ENCODE measurements around the gene WLS. TPM values are rescaled to one million over a fixed set of nuclear protein-coding genes. Genes with fewer than 3 reads are reported as not detected.
"Not testable (repeated sequence)": the region's sequence is repeated elsewhere in the genome, so short reads cannot be mapped to it uniquely, and the experiment has no call there.

The WLS gene
- total RNA-seq = 32.5 and 53.1 TPM in 2 replicates

GRCh38 chr1:68232289-68233148 is at the start of gene WLS:
Gene WLS, minus strand, starts transcription at chr1:68232523. Its CDS starts 224 bp downstream, at chr1:68232299.
- peak; percentile 47 for DNase-seq (ENCODE audit: low read depth)

- no peak for DNase-seq (ENCODE audit: low read depth)
Measured at GRCh38 chr1:68280286-68280685, 48.0 kb upstream of the WLS start.

- no peak for DNase-seq (ENCODE audit: low read depth)
Measured at GRCh38 chr1:68279846-68280245, 47.5 kb upstream of the WLS start.

DNA sequence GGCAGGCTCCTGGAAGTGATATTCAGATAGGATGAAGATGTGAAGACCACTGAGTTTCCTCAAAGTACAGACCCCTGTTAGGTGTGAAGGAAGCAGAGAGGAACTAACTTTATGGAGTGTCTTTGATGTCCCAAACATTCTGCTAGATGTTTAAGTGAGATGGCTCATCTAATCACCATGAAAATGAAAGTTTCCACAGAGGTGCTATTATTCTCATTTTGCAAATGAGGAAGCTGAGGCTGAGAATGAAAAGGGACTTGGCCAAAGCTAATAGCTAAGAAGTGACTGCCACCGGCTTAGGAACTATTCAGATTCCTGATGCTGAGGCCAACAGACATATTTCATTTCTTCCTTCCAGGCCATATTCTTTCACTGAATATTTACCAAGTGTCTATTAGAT is 45.9 kb upstream of the WLS start:
- DNase-seq (ENCODE audit: low read depth) = no peak

DNA sequence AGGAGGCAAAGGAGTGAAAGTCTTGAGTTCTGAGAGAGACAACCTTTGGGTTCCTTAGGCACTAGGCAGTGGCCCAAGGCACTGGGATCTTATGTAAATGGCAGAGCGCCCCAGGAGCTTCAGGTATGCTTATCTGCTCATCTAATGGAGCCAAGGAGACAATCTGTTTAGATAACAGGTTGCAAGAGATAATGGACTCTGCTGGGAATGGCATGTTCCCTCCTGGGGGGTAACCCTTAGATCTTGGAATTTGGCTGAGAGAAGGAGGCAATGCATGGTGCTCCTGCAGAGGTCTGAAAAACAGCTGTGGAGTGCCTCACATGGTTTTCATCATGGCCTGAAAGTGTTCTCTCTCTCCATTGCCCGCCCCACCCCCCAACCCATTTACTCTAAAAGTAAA is 44.1 kb upstream of the WLS start:
- DNase-seq (ENCODE audit: low read depth) = no peak

DNA sequence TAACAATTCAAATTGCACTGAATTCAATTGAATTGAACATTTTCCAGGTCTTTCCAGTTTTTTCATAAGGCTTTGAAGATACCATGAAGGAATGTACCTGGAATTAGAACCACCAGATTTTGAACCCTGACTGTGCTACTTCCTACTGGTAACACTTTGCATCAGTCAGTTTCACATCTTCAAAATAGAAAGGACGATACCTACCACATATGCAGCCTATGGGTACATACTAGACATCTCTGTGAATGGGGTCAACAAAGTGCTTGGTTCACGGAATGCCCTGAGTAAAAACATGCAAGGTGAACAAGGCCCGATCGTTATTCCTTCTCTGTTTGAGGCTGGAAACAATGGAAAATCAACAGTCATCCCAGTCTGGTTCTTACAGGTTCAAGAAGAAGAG is 41.2 kb upstream of the WLS start:
- DNase-seq (ENCODE audit: low read depth) = no peak

- DNase-seq (ENCODE audit: low read depth) = no peak
Measured at GRCh38 chr1:68271596-68271995, 39.3 kb upstream of the WLS start.

- no peak for DNase-seq (ENCODE audit: low read depth)
Measured at GRCh38 chr1:68270951-68271350, 38.6 kb upstream of the WLS start.

GRCh38 chr1:68269637-68270430 is 37.5 kb upstream of the WLS start:
- peak; percentile 35 for DNase-seq (ENCODE audit: low read depth)

DNA sequence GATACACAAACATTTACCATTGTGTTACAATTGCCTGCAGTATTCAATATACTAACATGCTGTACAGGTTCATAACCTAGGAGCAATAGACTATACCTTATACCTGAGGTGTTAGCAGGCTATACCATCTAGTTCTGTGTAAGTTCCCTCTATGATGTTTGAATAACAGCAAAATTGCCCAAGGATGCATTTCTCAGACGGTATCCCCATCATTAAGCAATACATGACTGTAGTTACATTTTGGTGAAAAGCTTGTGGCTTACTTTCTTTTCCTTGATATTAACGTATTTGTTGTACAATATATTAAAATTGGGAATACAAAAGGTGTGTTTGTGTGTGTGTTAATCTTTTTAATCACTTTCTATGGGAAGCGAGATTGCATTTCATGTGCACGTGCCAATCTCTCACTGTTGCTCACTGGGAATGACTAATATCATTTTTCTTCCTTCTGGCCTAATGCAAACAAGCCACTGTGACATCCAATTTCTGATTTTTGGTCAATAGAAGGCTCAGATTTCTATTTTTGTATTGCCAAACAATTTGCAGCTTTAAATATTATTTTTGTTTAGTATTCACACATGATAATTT is 36.7 kb upstream of the WLS start:
- DNase-seq (ENCODE audit: low read depth) = no peak

GRCh38 chr1:68256824-68257223 is 24.5 kb upstream of the WLS start:
- not testable (repeated sequence) for DNase-seq (ENCODE audit: low read depth)

GRCh38 chr1:68255301-68255700 is 23.0 kb upstream of the WLS start:
- no peak for DNase-seq (ENCODE audit: low read depth)

- no peak for DNase-seq (ENCODE audit: low read depth)
Measured at GRCh38 chr1:68254667-68255226, 22.4 kb upstream of the WLS start.

GRCh38 chr1:68237040-68237439 is 4.7 kb upstream of the WLS start:
- no peak for DNase-seq (ENCODE audit: low read depth)

GRCh38 chr1:68234094-68234493 is 1.8 kb upstream of the WLS start:
- DNase-seq (ENCODE audit: low read depth) = no peak

DNA sequence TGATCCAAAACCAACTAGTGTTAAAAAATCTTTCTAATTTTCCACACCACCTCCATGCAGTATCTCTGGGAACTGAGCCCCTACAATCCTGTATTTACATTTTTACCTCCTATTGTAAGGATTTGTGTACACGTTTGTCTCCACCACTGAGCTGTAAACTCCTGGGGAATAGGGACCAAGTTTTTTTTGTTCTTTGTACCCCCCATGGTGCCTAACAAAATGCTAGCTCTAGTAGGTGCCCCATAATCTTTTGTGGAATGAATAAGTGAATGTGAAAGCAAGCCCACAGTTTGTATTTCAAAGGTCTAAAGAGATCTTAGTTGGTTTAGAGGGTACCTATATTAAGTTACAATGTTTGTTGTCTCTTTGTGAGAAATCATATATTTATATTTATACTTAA is 879 bp upstream of the WLS start:
- no peak for DNase-seq (ENCODE audit: low read depth)

GRCh38 chr1:68231627-68232288 is 565 bp downstream of the WLS start:
- DNase-seq (ENCODE audit: low read depth) = peak; percentile 40

- no peak for DNase-seq (ENCODE audit: low read depth)
Measured at GRCh38 chr1:68230901-68231626, 1.3 kb downstream of the WLS start.

GRCh38 chr1:68230484-68230802 is 1.9 kb downstream of the WLS start:
- no peak for DNase-seq (ENCODE audit: low read depth)

DNA sequence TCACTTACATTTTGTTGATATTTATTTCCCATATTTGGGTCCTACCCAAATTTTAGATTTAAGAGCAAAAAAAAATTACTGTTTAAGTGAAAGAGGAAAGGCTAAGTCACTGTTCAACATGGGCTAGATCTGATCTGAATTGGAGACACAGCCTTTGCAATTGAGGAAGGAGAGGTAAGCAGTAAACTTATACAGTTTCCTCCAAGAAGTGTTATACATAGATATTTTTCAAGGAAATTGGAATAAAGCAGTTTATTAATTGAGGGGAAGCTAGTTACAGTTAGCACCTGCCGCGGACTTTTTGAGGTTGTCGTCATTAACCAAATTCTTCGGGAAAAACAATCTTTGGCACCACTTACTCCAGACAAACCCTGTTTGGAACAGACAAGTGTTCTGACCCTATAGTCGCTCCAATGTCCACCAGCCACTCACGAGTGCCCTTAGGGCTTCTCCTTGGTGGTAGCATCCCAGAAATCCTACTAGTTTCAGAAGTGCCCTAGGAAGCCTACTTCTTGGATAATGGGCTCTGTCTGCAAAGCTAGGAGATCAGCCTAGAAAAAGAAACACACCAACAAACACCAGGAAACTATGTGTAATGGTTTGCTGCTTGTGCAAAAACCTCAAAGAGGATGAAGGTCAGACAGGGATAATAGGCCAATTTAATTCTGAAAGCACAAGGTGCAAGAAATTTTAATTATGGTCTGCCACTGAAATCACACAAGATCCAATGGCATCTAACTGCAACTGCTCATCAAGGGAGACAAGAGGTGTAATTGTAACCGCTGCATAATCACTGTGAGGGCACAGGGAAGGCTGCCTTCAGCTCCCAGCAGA is 2.5 kb downstream of the WLS start:
- peak; percentile 43 for DNase-seq (ENCODE audit: low read depth)
